B cell (primary cell): ENCODE measurements around the gene CEBPZOS. TPM values are rescaled to one million over a fixed set of nuclear protein-coding genes. Genes with fewer than 3 reads are reported as not detected.

Experiments used
- ATAC-seq: fragments of 200-7000 bp; cut with Tn5 transposase; one replicate; pipeline ENCODE4 v1.10.0; 2021; ENCODE audit warnings: low read depth, mild to moderate bottlenecking, moderate number of reproducible peaks, moderate library complexity
- CTCF ChIA-PET: fragments of 350-600 bp; sonication (Branson Sonifier 250); formaldehyde crosslinking; loops from one replicate; lab custom pipeline; 2021; ENCODE audit warnings: antibody characterized with exemption, inconsistent platforms; lab: Charles Lee
- POLR2A ChIA-PET: fragments of 350-600 bp; sonication (Branson Sonifier 250); formaldehyde crosslinking; loops from one replicate; lab custom pipeline; 2021; ENCODE audit warnings: antibody characterized with exemption; lab: Charles Lee
- DNase-seq: peaks from one replicate; pipeline ENCODE4 v3.0.0; 2013
- H2AFZ ChIP-seq: 2 replicates; pipeline ENCODE4 v1.6.1; 2012; ENCODE audit warnings: mild to moderate bottlenecking, low read depth, low read length; ENCODE audit not compliant: insufficient read depth, poor library complexity, severe bottlenecking
- H3K27ac ChIP-seq, 2 donors: 1 replicate in 1 of 2; 2 replicates in 1 of 2; pipeline ENCODE4 v1.5.1; 2012 to 2013; ENCODE audit warnings: low read length in 2 of 2, mild to moderate bottlenecking in 2 of 2, moderate library complexity in 1 of 2
- H3K27me3 ChIP-seq, 4 experiments: fragments of 200-600 bp in 1 of 4; sonication (generic) in 1 of 4; replicated peaks in 1 of 4; 1 replicate in 2 of 4; 2 replicates in 2 of 4; pipeline versions ENCODE4 v1.6.1 to v1.7.0; 2013 to 2016; ENCODE audit warnings: low read length in 3 of 4, mild to moderate bottlenecking in 2 of 4, mixed read lengths in 1 of 4, moderate library complexity in 1 of 4; ENCODE audit not compliant: insufficient read depth in 4 of 4, control insufficient read depth in 3 of 4; ENCODE audit errors: control extremely low read depth in 1 of 4
- H3K36me3 ChIP-seq, 2 experiments: replicated peaks in 1 of 2; 1 replicate in 1 of 2; 2 replicates in 1 of 2; pipeline versions ENCODE4 v1.6.1 to v1.7.1; 2013; ENCODE audit warnings: low read length in 1 of 2; ENCODE audit not compliant: insufficient read depth in 2 of 2, control insufficient read depth in 1 of 2; ENCODE audit errors: control extremely low read depth in 1 of 2, extremely low read depth in 1 of 2
- H3K4me1 ChIP-seq, 2 donors: fragments of 200-600 bp in 1 of 2; sonication (generic) in 1 of 2; 1 replicate in 1 of 2; 2 replicates in 1 of 2; pipeline versions ENCODE4 v1.5.1 to v1.6.1; 2013 to 2017; ENCODE audit warnings: low read length in 2 of 2; ENCODE audit not compliant: control insufficient read depth in 2 of 2, insufficient read depth in 2 of 2
- H3K4me2 ChIP-seq: replicated peaks from 2 replicates; pipeline ENCODE3; 2012; ENCODE audit warnings: mild to moderate bottlenecking, low read depth, low read length; ENCODE audit not compliant: poor library complexity, severe bottlenecking
- H3K4me3 ChIP-seq, 5 experiments: fragments of 200-600 bp in 1 of 5; sonication (generic) in 1 of 5; 1 replicate in 3 of 5; 2 replicates in 2 of 5; pipeline versions ENCODE4 v1.5.1 to v1.7.0; 2011 to 2016; ENCODE audit warnings: low read length in 4 of 5, mild to moderate bottlenecking in 4 of 5, low read depth in 2 of 5, control low read depth in 1 of 5, moderate library complexity in 1 of 5; ENCODE audit not compliant: insufficient read depth in 1 of 5; ENCODE audit errors: control extremely low read depth in 1 of 5, extremely low read depth in 1 of 5
- H3K79me2 ChIP-seq: fragments of 200-600 bp; sonication (generic); one replicate; pipeline ENCODE4 v1.6.0; 2016; ENCODE audit warnings: low read length; ENCODE audit not compliant: control insufficient read depth, insufficient read depth
- H3K9ac ChIP-seq: fragments of 200-600 bp; sonication (generic); 2 replicates; pipeline ENCODE4 v1.6.1; 2017; ENCODE audit warnings: mild to moderate bottlenecking, low read length, moderate library complexity
- H3K9me3 ChIP-seq, 3 donors: one replicate each; pipeline versions ENCODE4 v1.6.1 to v1.7.1; 2013; ENCODE audit warnings: low read length in 2 of 3; ENCODE audit not compliant: control insufficient read depth in 2 of 3, insufficient read depth in 1 of 3; ENCODE audit errors: control extremely low read depth in 1 of 3
- H4K20me1 ChIP-seq: 2 replicates; pipeline ENCODE4 v1.6.0; 2012; ENCODE audit warnings: mild to moderate bottlenecking, low read length; ENCODE audit not compliant: insufficient read depth, control insufficient read depth, poor library complexity, severe bottlenecking
- H3K27ac Mint-ChIP-seq: one replicate; pipeline ENCODE4 v1.8.0; 2021; ENCODE audit warnings: mixed read lengths
- H3K27me3 Mint-ChIP-seq: one replicate; pipeline ENCODE4 v1.8.0; 2021; ENCODE audit warnings: mixed read lengths
- H3K4me1 Mint-ChIP-seq: one replicate; pipeline ENCODE4 v1.8.0; 2021; ENCODE audit warnings: mixed read lengths
- H3K4me3 Mint-ChIP-seq: one replicate; pipeline ENCODE4 v1.8.0; 2021; ENCODE audit warnings: mixed read lengths
- H3K9me3 Mint-ChIP-seq: one replicate; pipeline ENCODE4 v1.8.0; 2022; ENCODE audit warnings: mixed read lengths; ENCODE audit not compliant: insufficient read depth
- CTCF ChIP-seq: fragments of 200-600 bp; IDR thresholded peaks from one replicate; pipeline ENCODE4 v1.8.0; 2022; ENCODE audit warnings: antibody characterized with exemption, mild to moderate bottlenecking
- EZH2 ChIP-seq: IDR thresholded peaks from 2 replicates; pipeline ENCODE4 v1.6.1; 2012; ENCODE audit warnings: borderline replicate concordance, low read depth, mild to moderate bottlenecking, moderate library complexity, low read length; ENCODE audit not compliant: insufficient read depth, poor library complexity, severe bottlenecking
- WGBS: methylation state at CpG from one replicate; pipeline ENCODE4 v1.1.5; 2013; ENCODE audit warnings: missing lambda C conversion rate; ENCODE audit not compliant: insufficient coverage; 5-methylcytosine and 5-hydroxymethylcytosine counted together
- intact Hi-C: fragments of 100-400 bp; cut with micrococcal nuclease; formaldehyde crosslinking; loops from one replicate; pipeline ENCODE4 v1.10.0; 2022
- polyA plus RNA-seq: library from polyadenylated mRNA; depleted of rRNA; stranded (reverse); fragments of >200 nt; gene quantifications from 2 replicates; pipeline ENCODE4 v1.2.3, GENCODE V29; 2012
- total RNA-seq, 2 donors: library from RNA; stranded (reverse); fragments of 120-200 nt in 1 of 2; gene quantifications; 1 replicate in 1 of 2; 2 replicates in 1 of 2; pipeline versions ENCODE4 v1.2.3 to v1.2.4, GENCODE V29; 2013 to 2022

CEBPZOS gene
- total and polyA plus RNA-seq, 2 donors (not counting 1 experiment from before 2014, with no cell fraction given): 17.6 to 36.7 TPM

- no peaks in the 10 kb centered on the region for H3K27me3 ChIP-seq
- H3K9ac ChIP-seq: no peak overlapping the region
- peaks cover 25 to 67% of the 10 kb centered on the region in 2 experiments for H3K36me3 ChIP-seq
- Mint-ChIP-seq H3K9me3 (no peaks in the 10 kb centered on the region), H3K27me3 (no peaks in the 10 kb centered on the region), H3K4me1 (peaks cover 2% of the 10 kb centered on the region), H3K4me3 (no peak overlapping the region), H3K27ac (peak overlapping the region; percentile 15)
- no peaks in the 10 kb centered on the region for H4K20me1 ChIP-seq
- H3K79me2 ChIP-seq: no peaks in the 10 kb centered on the region
- H3K27ac ChIP-seq: no peak overlapping the region
- no peaks in the 10 kb centered on the region for H3K9me3 ChIP-seq
- no peak overlapping the region for H2AFZ ChIP-seq
- intact Hi-C loops: loop anchor here (5.0 kb wide), 1 partner anchor 38 kb away; no protein-coding TSS in a partner anchor
- 100% methylated on average over 1 of the region's 4 CpGs for WGBS
- ATAC-seq (no peak), DNase-seq (no peak)
- no peak overlapping the region for H3K4me2 ChIP-seq
- no peaks in the 10 kb centered on the region for H3K4me1 ChIP-seq
- H3K4me3 ChIP-seq: no peak overlapping the region
- no peak for TF ChIP-seq EZH2
- TF ChIP-seq CTCF: no peak
- ChIA-PET CTCF (interaction anchor here (1.3 kb wide), 1 partner anchor 12 kb away, joined by 3 read pairs; the partner anchor contains the start of genes CEBPZ and NDUFAF7), POLR2A (no interaction called here)
These were observed 47.7 kb downstream of the CEBPZOS start for GRCh38 chr2:37244017-37244416.

GRCh38 chr2:37244755-37245154 is 48.5 kb downstream of the CEBPZOS start:
- Mint-ChIP-seq H3K4me3 (no peak overlapping the region), H3K4me1 (peaks cover 2% of the 10 kb centered on the region), H3K27me3 (no peaks in the 10 kb centered on the region), H3K27ac (no peak overlapping the region), H3K9me3 (no peaks in the 10 kb centered on the region)
- no peak for ATAC-seq
- intact Hi-C loops: loop anchor here (5.0 kb wide), 1 partner anchor 38 kb away; no protein-coding TSS in a partner anchor
- POLR2A ChIA-PET: interaction anchor here (0.6 kb wide), 1 partner anchor 8 kb away, joined by 3 read pairs; no protein-coding TSS in a partner anchor
- DNase-seq: no peak
- Histone ChIP-seq H3K4me2 (no peak overlapping the region), H4K20me1 (no peaks in the 10 kb centered on the region), H3K27ac (no peak overlapping the region), H3K4me1 (no peaks in the 10 kb centered on the region), H2AFZ (no peak overlapping the region), H3K4me3 (no peak overlapping the region), H3K27me3 (no peaks in the 10 kb centered on the region), H3K36me3 (peaks cover 26 to 67% of the 10 kb centered on the region in 2 experiments), H3K9ac (no peak overlapping the region), H3K79me2 (no peaks in the 10 kb centered on the region), H3K9me3 (no peaks in the 10 kb centered on the region)
- no peak for TF ChIP-seq EZH2
- TF ChIP-seq CTCF: no peak
- CTCF ChIA-PET: interaction anchor here (1.3 kb wide), 1 partner anchor 13 kb away, joined by 3 read pairs; the partner anchor contains the start of genes CEBPZ and NDUFAF7
- no CpG with 5 or more reads among the region's 3 CpGs for WGBS
